ENCODE data around the gene SH3BP5. TPM values are rescaled to one million over a fixed set of nuclear protein-coding genes. Genes with fewer than 3 reads are reported as not detected.

SH3BP5 gene
- total RNA-seq, 1 donor, result 9.1 TPM

- no peak for DNase-seq (ENCODE audit: low read depth)
- no peak overlapping the region for H3K4me3 ChIP-seq (ENCODE audit: low read depth, low read length)
- no peak for TF ChIP-seq CTCF (IDR thresholded peaks at IDR 0.05; ENCODE audit: insufficient read depth, low read depth, low read length)
These were observed 115.9 kb downstream of the SH3BP5 start for GRCh38 chr3:15216501-15216900.

- no peak for TF ChIP-seq CTCF (IDR thresholded peaks at IDR 0.05; ENCODE audit: insufficient read depth, low read depth, low read length)
- no peak for DNase-seq (ENCODE audit: low read depth)
- no peak overlapping the region for H3K4me3 ChIP-seq (ENCODE audit: low read depth, low read length)
These were observed 116.4 kb downstream of the SH3BP5 start for GRCh38 chr3:15215996-15216395.

- DNase-seq (ENCODE audit: low read depth), result no peak
- no peak for TF ChIP-seq CTCF (IDR thresholded peaks at IDR 0.05; ENCODE audit: insufficient read depth, low read depth, low read length)
- no peak overlapping the region for H3K4me3 ChIP-seq (ENCODE audit: low read depth, low read length)
These were observed 117.6 kb downstream of the SH3BP5 start for GRCh38 chr3:15214758-15215157.

- no peak overlapping the region for H3K4me3 ChIP-seq (ENCODE audit: low read depth, low read length)
- DNase-seq (ENCODE audit: low read depth), result no peak
- no peak for TF ChIP-seq CTCF (IDR thresholded peaks at IDR 0.05; ENCODE audit: insufficient read depth, low read depth, low read length)
These were observed 120.4 kb downstream of the SH3BP5 start for GRCh38 chr3:15211937-15212336.

GRCh38 chr3:15207836-15208504 is 124.4 kb downstream of the SH3BP5 start:
- DNase-seq (ENCODE audit: low read depth), result peak; percentile 5
- H3K4me3 ChIP-seq (ENCODE audit: low read depth, low read length), result peak overlapping the region; percentile 99
- TF ChIP-seq CTCF (IDR thresholded peaks at IDR 0.05; ENCODE audit: insufficient read depth, low read depth, low read length), result no peak

- peak; percentile 57 for DNase-seq (ENCODE audit: low read depth)
- TF ChIP-seq CTCF (IDR thresholded peaks at IDR 0.05; ENCODE audit: insufficient read depth, low read depth, low read length), result no peak
- peak overlapping the region; percentile 99 for H3K4me3 ChIP-seq (ENCODE audit: low read depth, low read length)
These were observed 125.5 kb downstream of the SH3BP5 start for GRCh38 chr3:15206662-15207576.

Data from fibroblast of villous mesenchyme (primary cell).